Transverse colon (tissue), 4 donors: ENCODE results near the gene GAPDHS. TPM values are rescaled to one million over a fixed set of nuclear protein-coding genes. Genes with fewer than 3 reads are reported as not detected.

ENCODE experiments used
- DNase-seq: peaks from one replicate; pipeline ENCODE4 v3.0.0-alpha.2; 2019
- H3K27ac ChIP-seq, 4 donors: fragments of 200-600 bp; sonication (generic); 2 replicates each; pipeline ENCODE4 v1.5.1; 2016 to 2018; ENCODE audit warnings: inconsistent platforms in 4 of 4
- H3K27me3 ChIP-seq: fragments of 200-600 bp; sonication (generic); 2 replicates; pipeline ENCODE4 v1.5.1; 2017; ENCODE audit warnings: inconsistent platforms
- H3K36me3 ChIP-seq, 4 donors: fragments of 200-600 bp; sonication (generic); 2 replicates each; pipeline ENCODE4 v1.5.1; 2017 to 2019; ENCODE audit warnings: inconsistent platforms in 4 of 4
- H3K4me1 ChIP-seq, 4 donors: fragments of 200-600 bp; sonication (generic); 2 replicates each; pipeline ENCODE4 v1.5.1; 2017 to 2020; ENCODE audit warnings: inconsistent platforms in 4 of 4
- H3K4me3 ChIP-seq, 4 donors: fragments of 200-600 bp; sonication (generic); 1 replicate in 1 of 4; 2 replicates in 3 of 4; pipeline versions ENCODE4 v1.5.1 to v1.6.1; 2017 to 2019; ENCODE audit warnings: inconsistent platforms in 4 of 4
- H3K9me3 ChIP-seq, 2 donors: fragments of 200-600 bp; sonication (generic); 2 replicates each; pipeline ENCODE4 v1.5.1; 2017 to 2019; ENCODE audit warnings: inconsistent platforms in 2 of 2
- CTCF ChIP-seq, 5 experiments: fragments of 200-600 bp in 3 of 5; fragments of 450-650 bp in 2 of 5; sonication (generic) in 3 of 5; IDR thresholded peaks; 1 replicate in 2 of 5; 2 replicates in 3 of 5; pipeline ENCODE4 v1.5.1; 2016 to 2017; ENCODE audit warnings: antibody characterized with exemption in 5 of 5, inconsistent platforms in 3 of 5, mild to moderate bottlenecking in 2 of 5, moderate library complexity in 1 of 5
- EP300 ChIP-seq: sonication (generic); formaldehyde crosslinking; IDR thresholded peaks from one replicate; pipeline ENCODE4 v1.6.1; 2017; ENCODE audit warnings: antibody characterized with exemption, low read depth
- POLR2A ChIP-seq: fragments of 450-650 bp; IDR thresholded peaks from one replicate; pipeline ENCODE4 v1.6.1; 2016; ENCODE audit warnings: antibody characterized with exemption, mild to moderate bottlenecking, moderate library complexity
- POLR2AphosphoS5 ChIP-seq, 3 donors: sonication (generic); formaldehyde crosslinking; IDR thresholded peaks; one replicate each; pipeline ENCODE4 v1.6.1; 2016; ENCODE audit warnings: antibody characterized with exemption in 3 of 3
- WGBS, 2 donors: methylation state at CpG; one replicate each; pipeline ENCODE4 v1.1.5; 2018; ENCODE audit warnings: low coverage in 1 of 2; 5-methylcytosine and 5-hydroxymethylcytosine counted together
- in situ Hi-C, 4 donors: fragments of 200-750 bp; cut with MboI; loops; one replicate each; pipeline versions ENCODE4 v1.15.0 to v1.15.1; 2017; ENCODE audit warnings: low sequenced_read_pairs in 3 of 4, low pct_ligation_motif_present in 1 of 4, low pct_unique_long_range_greater_than_20kb in 1 of 4
- intact Hi-C: fragments of 100-400 bp; cut with DNase I; formaldehyde crosslinking; loops from one replicate; pipeline ENCODE4 v1.15.1; 2023; ENCODE audit warnings: low total_unique reads
- total RNA-seq, 4 donors: library from RNA; depleted of rRNA; stranded (reverse); fragments of >200 nt; gene quantifications; one replicate each; pipeline ENCODE4 v1.1.0, GENCODE V29; 2016

Gene GAPDHS
- total RNA-seq, 4 donors from 2014 or later = not detected

- Histone ChIP-seq H3K4me1 (peaks cover 8 to 11% (median 10%) of the 10 kb centered on the region in 4 donors), H3K27me3 (no peaks in the 10 kb centered on the region), H3K9me3 (no peaks in the 10 kb centered on the region), H3K27ac (no peak overlapping the region), H3K4me3 (no peak overlapping the region), H3K36me3 (no peaks in the 10 kb centered on the region)
- in situ Hi-C loops = no loop called here
- DNase-seq = no peak
- intact Hi-C loops = loop anchor here (10.0 kb wide), 2 partner anchors 85 to 165 kb away; partner anchors contain the start of gene KMT2B
- 81 to 90% methylated on average over 4 to 12 of the region's 15 CpGs for WGBS, 2 donors
- no peak for TF ChIP-seq POLR2AphosphoS5 (IDR thresholded peaks at IDR 0.05)
- no peak for TF ChIP-seq POLR2A
- no peak for TF ChIP-seq EP300
- TF ChIP-seq CTCF (IDR thresholded peaks at IDR 0.05) = no peak
These were observed 16.7 kb downstream of the GAPDHS start for GRCh38 chr19:35549879-35550523.

- no peak for TF ChIP-seq EP300
- TF ChIP-seq POLR2A = no peak
- TF ChIP-seq POLR2AphosphoS5 (IDR thresholded peaks at IDR 0.05) = no peak
- TF ChIP-seq CTCF (IDR thresholded peaks at IDR 0.05) = no peak
- in situ Hi-C loops (no loop called here), intact Hi-C loops (no loop called here)
- 82 to 83% methylated on average over 3 to 21 of the region's 21 CpGs for WGBS, 2 donors
- Histone ChIP-seq H3K4me3 (no peak overlapping the region), H3K9me3 (no peaks in the 10 kb centered on the region), H3K27me3 (no peaks in the 10 kb centered on the region), H3K27ac (no peak overlapping the region), H3K36me3 (no peaks in the 10 kb centered on the region), H3K4me1 (peaks cover 5 to 7% (median 6%) of the 10 kb centered on the region in 4 donors)
- DNase-seq = no peak
These were observed 18.0 kb downstream of the GAPDHS start for GRCh38 chr19:35551091-35551810.

- intact Hi-C loops (no loop called here), in situ Hi-C loops (no loop called here)
- Histone ChIP-seq H3K36me3 (no peaks in the 10 kb centered on the region), H3K27ac (no peak overlapping the region), H3K4me1 (peaks cover 0 to 4% (median 2%) of the 10 kb centered on the region in 4 donors), H3K27me3 (peaks cover 6% of the 10 kb centered on the region), H3K9me3 (no peaks in the 10 kb centered on the region), H3K4me3 (no peak overlapping the region)
- TF ChIP-seq CTCF (IDR thresholded peaks at IDR 0.05) (no peak), POLR2A (no peak), EP300 (no peak), POLR2AphosphoS5 (IDR thresholded peaks at IDR 0.05) (no peak)
- DNase-seq = no peak
- 10 to 76% methylated on average over 2 to 13 of the region's 13 CpGs for WGBS, 2 donors
These were observed 19.5 kb downstream of the GAPDHS start for GRCh38 chr19:35552534-35553384.
